GM18951 (cell line): ENCODE data around the gene PPAN.

Experiments used
- POLR2A ChIP-seq: IDR thresholded peaks from 4 replicates; pipeline ENCODE4 v1.6.1; 2011; ENCODE audit warnings: mild to moderate bottlenecking; ENCODE audit not compliant: insufficient read length, insufficient read depth; ENCODE audit errors: extremely low read depth
- in situ Hi-C: fragments of 300-500 bp; cut with MboI; formaldehyde crosslinking; loops from one replicate; pipeline ENCODE4 v1.12.0; 2022; ENCODE audit warnings: low sequenced_read_pairs, mixed read lengths, inconsistent platforms; ENCODE audit not compliant: unreplicated experiment

The PPAN gene

DNA sequence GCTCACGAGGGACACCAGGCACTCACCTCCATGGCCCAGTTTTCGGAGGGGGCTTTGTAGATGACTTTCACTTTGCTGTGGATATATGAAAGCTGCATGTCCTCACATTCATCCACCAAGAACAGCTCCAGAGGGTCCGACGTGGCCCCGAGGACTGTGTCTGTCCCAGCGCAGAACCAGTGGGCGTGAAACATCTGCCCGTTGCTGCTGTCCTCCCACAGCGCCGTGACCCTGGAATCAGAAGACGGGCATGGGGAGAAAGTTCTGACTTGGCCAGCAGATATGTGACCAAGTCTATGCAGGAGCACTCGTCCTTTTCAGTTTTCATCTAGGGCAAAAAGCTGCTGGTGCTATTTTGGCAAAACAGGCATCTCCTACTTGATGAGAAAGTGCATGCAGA lies 43.3 kb downstream of the PPAN start:
- in situ Hi-C loops: no loop called here
- TF ChIP-seq POLR2A: no peak

DNA sequence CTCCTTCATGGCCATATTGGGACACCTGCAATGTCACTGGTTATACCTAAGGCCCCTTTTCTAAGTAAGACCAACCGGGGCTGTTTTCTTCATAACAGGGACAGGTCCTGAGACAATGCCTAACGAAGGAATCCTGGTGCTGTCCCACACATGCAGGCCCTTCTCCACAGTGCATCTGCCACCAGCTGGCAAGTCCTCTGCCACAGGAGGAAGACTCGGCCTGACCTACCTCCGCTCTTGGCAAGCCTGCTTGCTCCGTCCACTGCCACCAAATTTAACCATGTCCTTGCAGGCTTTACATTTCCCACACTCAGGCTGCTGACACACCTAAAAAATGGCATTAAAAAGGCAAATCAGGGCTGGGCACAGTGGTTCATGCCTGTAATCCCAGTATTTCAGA lies 45.4 kb downstream of the PPAN start:
- TF ChIP-seq POLR2A: no peak
- in situ Hi-C loops: no loop called here

DNA sequence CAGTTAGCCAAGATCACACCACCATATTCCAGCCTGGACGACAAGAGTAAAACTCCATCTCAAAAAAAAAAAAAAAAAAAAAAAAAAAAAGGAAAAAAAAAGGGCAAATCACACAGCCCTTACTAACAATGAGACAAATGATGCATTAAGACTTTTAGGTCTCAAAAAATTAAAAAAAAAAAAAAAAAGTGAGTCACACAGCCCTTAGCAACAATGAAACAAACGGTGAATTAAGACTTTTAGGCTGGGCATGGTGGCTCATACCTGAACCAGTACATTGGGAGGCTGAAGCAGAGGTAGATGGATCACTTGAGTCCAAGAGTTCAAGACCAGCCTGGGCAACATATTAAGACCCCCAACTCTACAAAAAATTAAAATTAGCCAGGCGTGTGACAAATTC lies 45.9 kb downstream of the PPAN start:
- in situ Hi-C loops: no loop called here
- no peak for TF ChIP-seq POLR2A

DNA sequence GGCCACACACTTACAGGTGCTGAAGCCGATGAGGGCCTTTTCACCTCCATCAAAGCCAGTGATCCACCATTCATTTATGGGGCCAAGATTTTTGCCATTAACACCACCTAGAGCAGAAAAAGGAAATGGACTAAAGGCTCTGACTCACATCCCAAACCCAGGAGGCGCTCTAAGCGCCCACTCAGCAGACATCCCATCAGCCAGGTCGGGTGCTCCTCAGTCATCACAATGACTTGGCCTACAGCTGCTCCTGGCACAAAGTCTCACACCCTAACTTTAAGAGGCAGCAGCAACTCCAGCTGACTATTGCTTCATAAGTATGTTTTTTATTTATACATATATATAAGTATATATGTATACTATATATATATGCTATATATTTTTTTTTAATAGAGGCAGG lies 49.7 kb downstream of the PPAN start:
- in situ Hi-C loops: no loop called here
- no peak for TF ChIP-seq POLR2A

DNA sequence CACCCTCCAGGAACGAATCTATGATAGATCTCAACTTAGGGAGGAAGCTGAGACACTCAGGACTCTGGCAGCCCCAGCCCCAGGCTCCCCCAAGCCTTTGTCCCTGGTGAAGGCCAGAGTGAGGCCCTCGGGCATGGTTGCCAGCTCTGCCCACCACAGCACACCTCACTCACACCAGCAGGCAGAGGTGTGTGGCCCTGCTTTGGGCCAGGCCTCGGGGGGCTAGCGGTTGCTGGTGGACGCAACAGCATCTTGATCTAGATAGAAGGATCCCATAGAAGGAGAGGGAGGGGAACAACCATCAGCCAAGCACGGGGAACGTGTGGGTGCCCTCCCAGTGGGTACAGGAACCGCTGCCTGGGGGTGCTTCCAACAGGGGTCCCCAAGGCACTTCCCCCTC lies 51.9 kb downstream of the PPAN start:
- in situ Hi-C loops: no loop called here
- TF ChIP-seq POLR2A: no peak

DNA sequence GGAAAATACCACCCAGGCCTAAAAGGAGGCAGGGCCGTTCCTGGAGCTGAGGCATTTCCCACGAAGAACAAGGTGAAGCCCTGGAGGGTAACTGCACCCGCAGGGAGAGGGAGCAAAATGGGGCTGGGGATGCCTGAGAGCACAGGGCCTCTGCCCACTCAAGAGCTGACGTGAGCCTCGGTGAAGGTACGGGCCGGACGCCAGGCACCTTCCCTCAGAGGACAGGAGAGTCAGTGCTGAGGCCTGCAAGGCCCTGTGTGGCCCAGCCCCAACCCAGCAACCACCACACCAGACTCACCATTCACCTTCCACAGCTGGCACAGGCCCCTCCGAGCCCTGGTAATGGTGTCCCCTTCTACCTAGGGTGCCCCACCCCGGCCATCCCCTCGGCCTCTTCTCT lies 52.3 kb downstream of the PPAN start:
- no peak for TF ChIP-seq POLR2A
- in situ Hi-C loops: no loop called here

DNA sequence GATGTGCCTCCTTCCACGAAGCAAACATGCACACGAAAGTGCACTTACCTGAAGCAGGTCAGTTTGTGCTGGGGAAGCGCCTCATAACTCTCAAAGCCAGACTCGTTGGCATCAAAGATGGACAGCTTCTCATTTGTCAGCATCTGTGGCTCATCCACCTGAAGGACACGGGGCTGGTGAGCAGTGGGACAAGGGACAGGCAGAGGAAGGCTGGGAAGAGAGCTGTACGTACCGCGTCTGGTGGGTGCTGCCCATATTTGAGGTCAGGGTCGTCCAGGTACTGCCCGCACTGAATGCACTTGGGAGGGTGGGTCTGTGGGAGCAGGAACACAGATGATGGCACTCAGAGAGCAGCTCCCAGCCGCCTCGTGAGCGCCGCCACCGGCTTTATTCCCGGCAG lies 53.4 kb downstream of the PPAN start:
- no peak for TF ChIP-seq POLR2A
- in situ Hi-C loops: no loop called here
